Measurements from ENCODE around the gene NCAM2.

Gene NCAM2

DNA sequence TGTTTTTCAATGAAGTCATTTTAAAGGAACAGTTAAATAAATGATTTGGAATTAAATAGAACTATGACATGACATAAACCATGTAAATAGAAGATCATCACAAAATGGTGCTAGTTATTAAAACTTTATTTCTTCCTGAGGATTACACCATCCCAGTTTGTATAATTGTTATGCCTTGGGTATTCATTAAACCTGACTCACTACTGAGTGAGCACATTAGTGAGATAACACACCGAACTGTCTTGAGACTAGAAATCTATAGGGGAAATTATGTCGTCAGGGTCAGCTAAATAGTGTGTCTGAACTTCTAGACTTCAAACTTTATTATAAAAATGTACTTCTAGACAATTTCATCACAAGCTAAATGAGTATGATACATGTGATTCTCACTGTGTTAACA lies 189.4 kb downstream of the NCAM2 start:
- no peak overlapping the region for H3K27ac ChIP-seq
- TF ChIP-seq, protein P1, sequence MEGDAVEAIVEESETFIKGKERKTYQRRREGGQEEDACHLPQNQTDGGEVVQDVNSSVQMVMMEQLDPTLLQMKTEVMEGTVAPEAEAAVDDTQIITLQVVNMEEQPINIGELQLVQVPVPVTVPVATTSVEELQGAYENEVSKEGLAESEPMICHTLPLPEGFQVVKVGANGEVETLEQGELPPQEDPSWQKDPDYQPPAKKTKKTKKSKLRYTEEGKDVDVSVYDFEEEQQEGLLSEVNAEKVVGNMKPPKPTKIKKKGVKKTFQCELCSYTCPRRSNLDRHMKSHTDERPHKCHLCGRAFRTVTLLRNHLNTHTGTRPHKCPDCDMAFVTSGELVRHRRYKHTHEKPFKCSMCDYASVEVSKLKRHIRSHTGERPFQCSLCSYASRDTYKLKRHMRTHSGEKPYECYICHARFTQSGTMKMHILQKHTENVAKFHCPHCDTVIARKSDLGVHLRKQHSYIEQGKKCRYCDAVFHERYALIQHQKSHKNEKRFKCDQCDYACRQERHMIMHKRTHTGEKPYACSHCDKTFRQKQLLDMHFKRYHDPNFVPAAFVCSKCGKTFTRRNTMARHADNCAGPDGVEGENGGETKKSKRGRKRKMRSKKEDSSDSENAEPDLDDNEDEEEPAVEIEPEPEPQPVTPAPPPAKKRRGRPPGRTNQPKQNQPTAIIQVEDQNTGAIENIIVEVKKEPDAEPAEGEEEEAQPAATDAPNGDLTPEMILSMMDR (conservative IDR thresholded peaks at IDR 0.05): no peak

DNA sequence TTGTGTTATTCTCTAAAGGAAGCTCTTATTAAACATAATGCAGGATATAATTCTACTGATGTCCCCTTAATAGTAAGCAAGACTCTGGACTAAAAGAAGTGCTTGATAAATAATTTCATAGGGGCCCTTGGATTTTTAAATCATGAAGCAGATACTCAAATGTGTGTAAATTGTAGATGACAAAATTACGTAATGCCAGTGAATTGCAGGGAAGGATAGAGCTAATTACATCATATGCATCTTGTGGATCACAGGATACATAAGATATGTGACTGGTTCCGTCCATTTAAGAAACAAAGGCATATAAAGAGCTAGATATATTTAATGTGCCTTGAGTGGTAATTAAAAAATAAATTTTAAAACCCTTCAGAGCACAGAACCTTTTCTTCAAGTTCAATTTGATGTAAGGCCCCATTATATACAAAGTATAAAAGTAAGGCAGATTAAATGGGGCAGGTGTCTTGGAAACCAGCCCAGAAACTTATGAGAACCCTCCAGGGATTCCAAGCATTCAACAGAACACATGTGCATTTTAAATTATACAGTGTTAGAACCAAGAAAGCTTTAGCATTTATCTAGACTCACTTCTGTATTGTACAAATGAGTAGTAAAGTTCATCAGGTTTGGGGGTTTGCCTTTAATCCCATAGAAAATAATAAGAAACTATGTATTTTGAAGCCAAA lies 190.4 kb downstream of the NCAM2 start:
- H3K27ac ChIP-seq: no peak overlapping the region
- TF ChIP-seq, protein P1 (conservative IDR thresholded peaks at IDR 0.05): no peak

DNA sequence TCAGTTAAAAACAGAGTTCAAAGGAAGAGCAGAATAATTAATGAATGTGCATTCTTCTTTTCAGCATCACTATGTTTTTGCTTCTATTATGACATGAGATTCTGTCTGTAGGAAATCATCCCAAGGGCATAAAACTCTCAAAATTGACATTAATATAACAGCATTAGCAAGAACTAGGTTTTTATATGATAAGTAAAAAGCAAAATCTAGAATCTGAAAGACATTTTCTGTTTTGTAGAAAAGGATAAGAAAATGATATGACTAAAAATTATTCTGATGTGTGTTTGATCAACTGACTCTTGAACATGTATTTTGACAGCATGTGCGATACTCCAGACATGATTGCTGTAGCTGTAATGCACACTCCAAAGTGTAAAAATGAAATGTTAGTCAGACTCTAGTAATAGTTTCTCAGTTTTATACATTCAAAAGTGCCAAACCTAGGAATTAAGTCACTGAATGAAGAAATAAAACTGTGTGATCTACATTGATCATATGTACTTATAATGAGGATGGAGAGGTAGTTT lies 197.3 kb downstream of the NCAM2 start:
- TF ChIP-seq, protein P1 (conservative IDR thresholded peaks at IDR 0.05): no peak
- H3K27ac ChIP-seq: no peak overlapping the region

DNA sequence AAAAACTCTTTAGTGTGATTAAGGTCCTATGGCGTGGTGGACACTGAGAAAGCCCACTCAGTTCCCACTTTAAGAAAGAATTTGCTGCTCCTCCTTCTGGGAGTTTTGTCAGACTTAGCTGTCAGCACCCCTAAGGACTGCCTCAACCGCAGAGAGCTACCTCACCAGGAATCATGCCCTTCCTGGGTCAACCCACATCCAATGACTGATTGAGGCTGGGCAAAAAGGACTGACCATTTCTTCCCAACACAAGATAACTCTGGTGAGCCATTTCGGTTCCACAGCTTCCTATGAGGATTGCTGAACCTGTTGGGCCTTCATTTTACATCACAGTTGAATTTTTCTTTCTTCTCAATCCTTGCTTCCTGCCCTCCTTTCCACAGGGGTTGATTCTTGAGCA lies 197.9 kb downstream of the NCAM2 start:
- no peak overlapping the region for H3K27ac ChIP-seq
- TF ChIP-seq, protein P1 (conservative IDR thresholded peaks at IDR 0.05): no peak

DNA sequence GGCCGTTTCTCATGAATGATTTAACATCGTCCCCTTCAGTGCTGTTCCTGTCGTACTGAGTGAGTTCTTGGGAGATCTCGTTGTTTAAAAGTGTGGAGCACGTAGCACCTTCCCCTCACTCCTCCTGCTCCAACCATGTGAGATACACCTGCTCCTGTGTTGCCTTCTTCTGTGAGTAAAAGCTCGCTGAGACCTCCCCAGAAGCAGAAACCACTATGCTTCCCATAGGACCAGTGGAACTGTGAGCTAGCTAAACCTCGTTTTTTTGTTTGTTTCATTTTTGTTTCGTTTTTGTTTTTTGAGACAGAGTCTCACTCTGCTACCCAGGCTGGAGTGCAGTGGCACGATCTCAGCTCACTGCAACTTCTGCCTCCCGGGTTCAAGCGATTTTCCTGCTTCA lies 198.6 kb downstream of the NCAM2 start:
- H3K27ac ChIP-seq: no peak overlapping the region
- TF ChIP-seq, protein P1 (conservative IDR thresholded peaks at IDR 0.05): no peak

- H3K27ac ChIP-seq: no peak overlapping the region
Measured at GRCh38 chr21:21199342-21200102, 201.3 kb downstream of the NCAM2 start.

More at GRCh38 chr21:21199342-21200102, 201.3 kb downstream of the NCAM2 start:
- TF ChIP-seq, protein P1 (conservative IDR thresholded peaks at IDR 0.05): no peak
